ENCODE measurements around the gene NYAP2.

Gene NYAP2

GRCh38 chr2:225487878-225488416, 88.4 kb downstream of the NYAP2 start:
- no peak for DNase-seq

GRCh38 chr2:225488743-225489142, 89.2 kb downstream of the NYAP2 start:
- DNase-seq, result no peak

- DNase-seq, result no peak
Measured at GRCh38 chr2:225493420-225494099, 94.0 kb downstream of the NYAP2 start.

GRCh38 chr2:225494100-225494459, 94.6 kb downstream of the NYAP2 start:
- DNase-seq, result no peak

- no peak for DNase-seq
Measured at GRCh38 chr2:225495706-225496105, 96.2 kb downstream of the NYAP2 start.

- DNase-seq, result no peak
Measured at GRCh38 chr2:225496568-225496967, 97.1 kb downstream of the NYAP2 start.

- DNase-seq, result no peak
Measured at GRCh38 chr2:225497166-225497565, 97.7 kb downstream of the NYAP2 start.

- DNase-seq, result no peak
Measured at GRCh38 chr2:225501022-225501421, 101.5 kb downstream of the NYAP2 start.

- no peak for DNase-seq
Measured at GRCh38 chr2:225502971-225503370, 103.5 kb downstream of the NYAP2 start.

GRCh38 chr2:225510796-225511195, 111.3 kb downstream of the NYAP2 start:
- no peak for DNase-seq

- DNase-seq, result no peak
Measured at GRCh38 chr2:225512469-225512868, 113.0 kb downstream of the NYAP2 start.

GRCh38 chr2:225512876-225513540, 113.5 kb downstream of the NYAP2 start:
- no peak for DNase-seq

GRCh38 chr2:225515033-225515432, 115.5 kb downstream of the NYAP2 start:
- DNase-seq, result no peak

- DNase-seq, result no peak
Measured at GRCh38 chr2:225526760-225527390, 127.4 kb downstream of the NYAP2 start.

GRCh38 chr2:225531559-225531958, 132.0 kb downstream of the NYAP2 start:
- DNase-seq, result no peak

- DNase-seq, result no peak
Measured at GRCh38 chr2:225532096-225532495, 132.6 kb downstream of the NYAP2 start.

- no peak for DNase-seq
Measured at GRCh38 chr2:225534037-225534436, 134.5 kb downstream of the NYAP2 start.

- DNase-seq, result no peak
Measured at GRCh38 chr2:225534697-225535096, 135.2 kb downstream of the NYAP2 start.

GRCh38 chr2:225536036-225536435, 136.5 kb downstream of the NYAP2 start:
- DNase-seq, result no peak

GRCh38 chr2:225543626-225544025, 144.1 kb downstream of the NYAP2 start:
- DNase-seq, result no peak

- DNase-seq, result no peak
Measured at GRCh38 chr2:225556461-225556860, 157.0 kb downstream of the NYAP2 start.

GRCh38 chr2:225558399-225559071, 159.0 kb downstream of the NYAP2 start:
- DNase-seq, result no peak

- DNase-seq, result no peak
Measured at GRCh38 chr2:225559072-225559415, 159.5 kb downstream of the NYAP2 start.

GRCh38 chr2:225566798-225567197, 167.3 kb downstream of the NYAP2 start:
- no peak for DNase-seq

All from activated T-cell treated with anti-CD3 and anti-CD28 coated beads, Interleukin-2, amount 50 U/mL, for 48 hours (primary cell).